KOPT-K1 (cell line): ENCODE measurements around the gene MTUS2.

Experiments used
- H3K27ac ChIP-seq: fragments of 200-600 bp; sonication (generic); 2 replicates; pipeline ENCODE4 v1.5.1; 2016; ENCODE audit warnings: antibody characterized with exemption, mild to moderate bottlenecking, low read depth, low read length; ENCODE audit not compliant: poor library complexity, severe bottlenecking
- H3K36me3 ChIP-seq: fragments of 200-600 bp; sonication (generic); 2 replicates; pipeline ENCODE4 v1.5.1; 2017; ENCODE audit warnings: antibody characterized with exemption, mild to moderate bottlenecking, low read length, moderate library complexity; ENCODE audit not compliant: insufficient read depth
- H3K9me3 ChIP-seq: fragments of 200-600 bp; sonication (generic); 2 replicates; pipeline ENCODE4 v1.5.1; 2017; ENCODE audit warnings: antibody characterized with exemption, low read length, mild to moderate bottlenecking; ENCODE audit not compliant: insufficient read depth, poor library complexity, severe bottlenecking

Gene MTUS2

DNA sequence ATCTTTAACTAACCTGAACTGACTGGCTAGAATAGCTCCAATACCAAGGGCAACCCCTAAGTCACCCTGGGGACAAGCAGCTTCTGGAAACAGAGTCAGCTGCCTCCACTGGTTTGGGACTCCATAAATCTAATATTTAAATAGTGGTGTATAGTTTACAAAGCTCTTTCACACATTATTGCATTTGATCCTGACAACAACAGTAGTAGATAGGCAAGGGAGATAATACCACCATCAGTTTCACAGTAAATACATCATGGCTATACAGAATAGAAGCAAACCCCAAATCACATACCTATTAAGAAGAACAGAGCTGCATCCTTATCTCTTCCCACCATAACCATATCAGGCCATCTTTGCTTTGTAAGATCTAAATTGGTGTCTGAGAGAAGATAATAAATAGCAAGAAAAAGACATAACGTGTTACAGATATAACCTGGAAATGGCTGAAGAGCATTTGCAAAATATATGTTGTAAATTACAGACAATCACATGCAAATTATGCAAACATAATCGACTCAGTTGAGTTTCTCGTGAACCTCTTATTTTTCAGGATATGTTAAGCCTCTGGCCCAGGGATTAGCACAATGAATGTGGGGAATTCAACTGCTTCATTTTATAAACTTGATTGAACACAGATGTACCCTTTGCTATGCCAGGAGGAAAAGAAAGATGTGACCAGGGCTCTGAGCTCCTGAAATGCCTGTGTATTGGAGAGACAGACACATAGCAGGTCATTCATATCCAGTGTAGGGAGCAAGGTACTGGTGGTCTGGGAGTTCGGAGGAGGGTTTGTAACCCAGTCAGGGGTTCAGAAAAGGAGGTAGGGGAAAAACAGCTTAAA, 632.9 kb downstream of the MTUS2 start:
- H3K36me3 ChIP-seq, result no peaks in the 10 kb centered on the region
- no peaks in the 10 kb centered on the region for H3K9me3 ChIP-seq
- H3K27ac ChIP-seq, result no peak overlapping the region

DNA sequence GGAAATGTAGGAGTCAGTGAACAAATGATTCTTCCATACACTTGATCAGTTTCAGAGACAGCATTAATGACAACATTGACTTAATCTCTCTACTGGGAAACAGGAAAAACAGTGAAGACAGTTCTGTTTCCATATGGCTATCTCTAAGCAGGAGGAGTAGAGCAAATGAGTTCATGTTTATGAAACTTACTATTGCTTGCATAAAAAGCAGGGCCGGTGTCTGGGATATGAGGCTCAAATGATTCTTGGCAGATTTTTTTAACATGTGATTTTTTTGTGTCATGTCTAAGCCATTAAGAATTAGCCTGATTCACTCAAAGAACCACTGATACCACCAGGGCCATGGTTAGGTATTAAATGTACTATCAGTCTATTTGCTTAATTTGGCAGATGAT, 633.5 kb downstream of the MTUS2 start:
- Histone ChIP-seq H3K9me3 (no peaks in the 10 kb centered on the region), H3K36me3 (no peaks in the 10 kb centered on the region), H3K27ac (no peak overlapping the region)

DNA sequence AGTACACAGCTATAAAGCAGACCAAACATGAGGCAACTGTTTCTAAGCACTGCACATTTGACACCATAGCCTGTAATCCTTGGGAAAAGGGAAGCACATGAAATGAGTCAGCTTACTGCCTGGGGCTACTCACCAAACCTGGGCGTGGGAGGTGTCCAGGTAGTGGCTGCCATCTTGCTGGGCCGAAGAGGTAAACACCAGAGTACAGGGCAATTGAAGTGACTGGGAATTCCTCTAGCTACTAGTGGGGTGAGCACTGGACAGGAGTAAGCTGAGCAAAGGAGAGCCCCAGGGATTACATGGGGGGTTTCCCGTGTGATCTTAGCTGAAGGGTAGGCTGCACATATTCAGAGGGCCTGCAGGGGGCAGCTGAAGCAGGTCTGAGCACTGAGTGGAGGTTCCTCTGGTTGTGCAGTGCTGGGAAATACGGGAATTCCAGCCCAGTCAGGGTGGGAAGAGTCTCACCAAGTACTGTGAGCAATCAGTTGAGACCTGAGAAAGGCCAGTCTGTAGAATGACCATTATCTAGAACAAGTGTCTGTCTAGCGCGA, 634.9 kb downstream of the MTUS2 start:
- Histone ChIP-seq H3K9me3 (no peaks in the 10 kb centered on the region), H3K27ac (no peak overlapping the region), H3K36me3 (no peaks in the 10 kb centered on the region)

DNA sequence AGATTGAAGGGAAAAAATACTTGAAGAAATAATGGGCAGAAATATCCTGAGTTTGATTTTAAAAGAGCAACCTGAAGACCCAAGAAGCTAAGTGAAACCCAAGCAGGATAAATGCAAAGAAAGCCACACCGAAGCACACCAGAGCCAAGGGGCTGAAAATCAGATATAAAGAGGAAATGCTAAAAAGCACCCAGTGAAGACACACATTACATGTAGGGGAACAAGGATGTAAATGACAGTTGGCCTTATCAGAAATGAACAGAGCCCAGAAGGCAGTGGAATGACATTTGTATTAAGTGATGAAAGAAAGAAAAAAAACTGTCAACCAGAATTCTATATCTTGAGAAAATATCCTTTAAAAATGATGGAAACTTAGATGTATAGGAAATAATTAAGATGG, 636.3 kb downstream of the MTUS2 start:
- no peaks in the 10 kb centered on the region for H3K36me3 ChIP-seq
- H3K9me3 ChIP-seq, result no peaks in the 10 kb centered on the region
- no peak overlapping the region for H3K27ac ChIP-seq

DNA sequence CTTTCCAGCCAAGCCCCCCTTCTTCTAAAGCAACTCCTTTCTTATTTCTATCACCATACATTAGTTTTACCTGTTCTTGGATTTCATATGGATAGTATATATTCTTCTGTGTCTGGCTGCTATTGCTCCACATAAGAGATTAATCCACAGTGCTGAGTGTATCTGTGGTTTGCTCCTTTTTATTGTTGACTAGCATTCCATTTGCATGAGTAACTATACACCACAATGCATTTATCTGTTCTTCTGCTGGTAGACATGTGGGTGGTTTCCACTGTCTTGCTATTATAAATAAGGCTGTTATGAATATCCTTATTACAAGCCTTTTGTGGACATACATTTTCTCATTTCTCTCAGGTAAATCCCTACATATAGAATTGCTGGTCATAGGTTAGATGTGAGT, 637.2 kb downstream of the MTUS2 start:
- Histone ChIP-seq H3K9me3 (no peaks in the 10 kb centered on the region), H3K36me3 (no peaks in the 10 kb centered on the region), H3K27ac (no peak overlapping the region)

DNA sequence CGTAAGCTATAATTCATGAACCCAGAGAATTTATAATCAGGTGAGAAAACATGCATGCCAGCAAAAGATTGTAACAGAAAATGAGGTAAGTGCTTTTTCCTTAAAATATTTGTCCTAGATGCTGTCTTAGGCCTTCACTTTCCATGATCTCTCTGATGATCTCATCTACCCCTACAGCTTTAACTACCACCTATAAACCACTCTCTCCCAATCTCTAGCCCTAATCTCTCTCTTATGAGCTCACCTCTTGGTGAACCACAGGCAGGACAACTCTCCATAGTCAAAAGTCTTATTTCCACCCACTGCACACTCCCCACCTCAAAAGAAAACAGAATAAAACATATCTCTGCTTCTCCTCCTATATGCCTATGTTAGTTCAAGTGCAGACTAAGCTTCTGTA, 638.3 kb downstream of the MTUS2 start:
- Histone ChIP-seq H3K27ac (no peak overlapping the region), H3K9me3 (no peaks in the 10 kb centered on the region), H3K36me3 (no peaks in the 10 kb centered on the region)

DNA sequence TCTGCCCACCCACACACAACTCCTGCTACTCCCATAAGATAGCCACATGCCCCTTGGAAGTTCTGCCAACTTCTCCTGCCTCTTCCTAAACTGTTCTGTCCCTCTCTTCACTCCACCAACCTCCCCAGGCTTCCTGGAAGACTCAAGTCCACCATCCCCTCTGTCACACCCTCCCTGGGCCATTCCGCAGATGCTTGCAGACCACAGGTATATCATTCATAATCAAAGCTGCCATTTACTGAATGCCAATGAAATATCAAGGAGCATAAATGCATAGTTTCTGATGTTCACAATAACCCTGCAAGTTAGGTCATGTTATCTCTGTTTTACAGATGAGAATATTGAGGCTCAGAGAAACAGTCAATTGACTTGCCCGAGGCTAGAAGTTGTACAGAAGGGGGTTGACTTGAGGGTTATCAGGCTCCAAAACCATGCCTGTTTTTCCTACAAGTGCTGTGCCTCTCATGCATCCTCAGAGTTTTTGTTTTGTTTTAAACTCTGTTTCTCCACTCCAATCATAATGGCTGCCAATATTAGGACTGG, 639.7 kb downstream of the MTUS2 start:
- no peak overlapping the region for H3K27ac ChIP-seq
- H3K9me3 ChIP-seq, result no peaks in the 10 kb centered on the region
- no peaks in the 10 kb centered on the region for H3K36me3 ChIP-seq

DNA sequence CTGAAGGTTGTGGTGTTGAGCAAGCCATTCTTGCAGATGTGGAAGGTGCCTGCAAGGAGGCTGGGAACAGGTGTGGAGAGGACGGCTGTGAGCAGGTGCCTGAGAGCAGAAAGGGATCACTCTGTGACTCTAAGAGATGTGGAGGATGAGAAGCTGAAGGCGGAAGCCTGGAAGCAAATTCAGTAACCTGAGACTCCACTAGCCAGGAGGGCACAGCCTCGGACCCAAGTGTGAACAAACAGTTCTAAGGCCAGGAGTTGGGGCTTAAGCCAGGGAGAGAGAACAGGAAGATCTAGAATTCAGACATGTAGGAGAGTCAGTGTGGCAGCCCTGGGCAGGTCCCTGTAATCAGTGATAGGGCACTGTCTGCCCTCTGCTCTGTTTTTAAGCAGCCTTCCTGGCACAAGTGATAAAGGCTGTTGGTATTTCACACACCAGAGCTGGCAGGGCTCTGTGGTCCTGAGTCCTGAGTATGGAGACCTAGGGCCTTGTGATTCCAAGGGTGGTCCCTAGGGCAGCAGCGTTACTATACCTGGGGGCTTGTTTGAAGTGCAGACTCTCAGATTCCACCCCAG, 644.1 kb downstream of the MTUS2 start:
- Histone ChIP-seq H3K9me3 (no peaks in the 10 kb centered on the region), H3K36me3 (no peaks in the 10 kb centered on the region), H3K27ac (no peak overlapping the region)

DNA sequence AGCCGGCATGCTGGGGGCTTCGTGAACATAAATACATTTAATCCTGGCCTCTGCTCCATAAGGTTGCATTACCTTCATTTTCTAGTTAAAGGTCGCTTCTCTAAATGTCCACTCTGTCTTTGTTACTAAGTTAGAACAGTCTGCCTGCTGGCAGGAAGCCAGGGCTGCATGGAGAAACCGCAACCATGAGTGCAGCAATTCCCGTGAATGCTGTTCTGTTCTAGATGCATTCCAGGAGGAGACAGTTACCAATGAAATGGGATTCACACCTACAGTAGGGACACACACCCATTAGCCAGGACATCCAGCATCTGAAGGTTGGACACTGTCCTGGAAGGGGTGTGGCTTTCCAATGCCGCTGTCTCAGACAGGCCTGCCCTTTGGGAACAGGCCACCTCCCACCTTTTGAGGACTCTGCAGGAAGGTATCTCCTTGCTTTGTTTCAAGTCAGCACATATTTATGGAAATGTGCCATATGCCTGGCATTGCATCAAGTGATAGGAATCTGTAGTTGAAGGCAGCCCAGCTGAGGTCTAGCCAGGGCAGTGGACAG, 645.7 kb downstream of the MTUS2 start:
- Histone ChIP-seq H3K27ac (no peak overlapping the region), H3K9me3 (no peaks in the 10 kb centered on the region), H3K36me3 (no peaks in the 10 kb centered on the region)

DNA sequence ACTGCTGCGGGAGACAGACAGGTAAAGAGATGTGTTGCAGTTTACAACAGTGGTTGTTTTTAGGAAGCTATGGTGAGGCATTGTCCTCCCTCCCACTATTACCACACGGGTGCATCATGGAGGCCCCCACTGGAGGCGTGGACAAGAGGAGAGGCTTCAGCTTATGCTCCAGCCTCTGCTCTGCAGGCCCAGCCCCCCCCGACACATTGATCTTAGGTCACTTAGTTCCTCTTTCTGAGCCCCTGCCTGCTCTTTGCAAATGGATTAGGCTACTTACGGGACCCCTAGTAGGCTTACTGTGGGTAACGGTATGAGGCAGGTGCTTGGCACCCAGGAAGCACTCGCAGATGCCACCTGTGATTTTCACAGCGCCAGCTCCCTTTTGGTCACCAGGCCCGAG, 651.4 kb downstream of the MTUS2 start:
- H3K9me3 ChIP-seq, result no peaks in the 10 kb centered on the region
- H3K36me3 ChIP-seq, result no peaks in the 10 kb centered on the region
- H3K27ac ChIP-seq, result no peak overlapping the region

DNA sequence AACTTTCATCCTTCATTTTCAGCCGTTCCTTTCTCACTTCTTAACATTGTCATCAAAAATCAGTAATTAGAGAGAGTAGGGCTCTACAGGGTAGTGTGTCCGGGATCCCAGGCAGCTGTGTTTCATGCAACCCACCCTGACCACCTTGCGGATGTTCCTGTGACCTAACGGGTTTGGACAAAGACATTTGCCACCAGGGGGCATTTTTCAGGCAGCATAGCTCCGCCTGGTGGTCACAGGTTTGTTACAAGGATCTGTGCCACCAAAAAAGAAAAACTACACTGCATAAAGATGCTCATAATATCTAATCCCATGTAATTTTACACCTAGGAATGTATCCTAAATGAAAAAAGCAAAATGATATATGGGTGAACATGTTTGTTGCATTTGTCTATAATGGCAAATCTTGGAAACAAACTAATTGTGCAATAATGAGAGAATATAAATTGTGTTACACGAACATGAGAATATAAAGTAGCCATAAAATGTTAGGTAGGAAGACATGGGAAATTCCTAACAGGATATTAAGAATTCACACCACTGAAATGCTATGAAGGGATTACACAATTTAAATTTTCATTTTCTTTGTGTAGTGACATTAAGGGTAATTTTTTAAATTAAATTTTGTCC, 652.3 kb downstream of the MTUS2 start:
- no peak overlapping the region for H3K27ac ChIP-seq
- H3K9me3 ChIP-seq, result no peaks in the 10 kb centered on the region
- no peaks in the 10 kb centered on the region for H3K36me3 ChIP-seq

DNA sequence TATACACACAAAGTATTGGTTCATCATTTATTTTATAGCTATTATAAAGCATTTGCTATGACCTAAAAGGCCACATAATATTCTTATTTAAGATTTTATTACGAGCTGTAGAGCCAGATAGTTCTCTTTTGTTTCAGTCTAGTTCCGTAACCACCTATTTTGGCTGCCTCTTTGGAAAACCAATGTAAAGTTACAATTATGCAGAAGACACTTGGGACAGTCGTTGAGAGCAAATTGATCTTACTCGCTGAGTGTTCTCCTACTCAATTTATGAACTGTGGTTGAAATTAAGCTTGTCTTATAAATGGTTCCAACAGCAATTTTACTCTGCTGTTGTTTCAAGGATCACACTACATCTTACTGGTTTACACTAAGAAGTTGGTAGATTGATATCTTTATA, 653.0 kb downstream of the MTUS2 start:
- Histone ChIP-seq H3K27ac (no peak overlapping the region), H3K9me3 (no peaks in the 10 kb centered on the region), H3K36me3 (no peaks in the 10 kb centered on the region)

DNA sequence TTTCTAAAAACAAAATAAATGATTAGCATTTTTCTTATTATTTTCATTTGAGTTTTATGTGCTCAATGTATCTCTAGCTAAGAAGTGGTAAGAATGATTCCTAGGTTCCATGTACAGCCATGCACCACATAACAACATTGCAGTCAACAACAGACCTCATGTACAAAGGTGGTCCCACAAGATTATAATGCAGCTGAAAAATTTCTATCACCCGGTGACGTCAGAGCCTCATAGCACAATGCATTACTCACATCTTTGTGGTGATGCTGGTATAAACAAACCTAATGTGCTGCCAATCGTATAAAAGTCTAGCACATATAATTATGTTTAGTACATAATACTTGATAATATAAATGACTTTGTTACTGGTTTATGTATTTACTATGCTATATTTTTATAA, 654.9 kb downstream of the MTUS2 start:
- H3K9me3 ChIP-seq, result no peaks in the 10 kb centered on the region
- H3K27ac ChIP-seq, result no peak overlapping the region
- H3K36me3 ChIP-seq, result no peaks in the 10 kb centered on the region

DNA sequence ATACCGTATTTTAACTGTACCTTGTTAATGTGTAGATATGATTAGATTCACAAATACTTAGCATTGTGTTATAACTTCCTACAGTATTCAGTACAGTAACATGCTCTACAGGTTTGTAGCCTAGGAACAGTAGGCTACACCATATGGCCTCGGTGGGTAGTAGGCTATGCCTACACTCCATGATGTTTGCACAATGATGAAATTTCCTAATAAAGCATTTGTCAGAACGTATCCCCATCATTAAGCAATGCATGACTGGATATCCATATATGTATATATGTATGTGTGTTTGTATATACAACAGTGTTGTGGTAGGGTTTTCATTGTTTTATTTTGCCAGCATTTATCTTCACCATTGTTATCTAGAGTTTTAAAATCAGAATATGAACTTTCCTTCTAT, 655.9 kb downstream of the MTUS2 start:
- no peaks in the 10 kb centered on the region for H3K9me3 ChIP-seq
- H3K27ac ChIP-seq, result no peak overlapping the region
- no peaks in the 10 kb centered on the region for H3K36me3 ChIP-seq
